ENCODE data around the gene GPX4. TPM values are rescaled to one million over a fixed set of nuclear protein-coding genes. Genes with fewer than 3 reads are reported as not detected.

Gene GPX4
- total RNA-seq, 3 donors from 2014 or later: 126 to 187 (median 144) TPM

DNA sequence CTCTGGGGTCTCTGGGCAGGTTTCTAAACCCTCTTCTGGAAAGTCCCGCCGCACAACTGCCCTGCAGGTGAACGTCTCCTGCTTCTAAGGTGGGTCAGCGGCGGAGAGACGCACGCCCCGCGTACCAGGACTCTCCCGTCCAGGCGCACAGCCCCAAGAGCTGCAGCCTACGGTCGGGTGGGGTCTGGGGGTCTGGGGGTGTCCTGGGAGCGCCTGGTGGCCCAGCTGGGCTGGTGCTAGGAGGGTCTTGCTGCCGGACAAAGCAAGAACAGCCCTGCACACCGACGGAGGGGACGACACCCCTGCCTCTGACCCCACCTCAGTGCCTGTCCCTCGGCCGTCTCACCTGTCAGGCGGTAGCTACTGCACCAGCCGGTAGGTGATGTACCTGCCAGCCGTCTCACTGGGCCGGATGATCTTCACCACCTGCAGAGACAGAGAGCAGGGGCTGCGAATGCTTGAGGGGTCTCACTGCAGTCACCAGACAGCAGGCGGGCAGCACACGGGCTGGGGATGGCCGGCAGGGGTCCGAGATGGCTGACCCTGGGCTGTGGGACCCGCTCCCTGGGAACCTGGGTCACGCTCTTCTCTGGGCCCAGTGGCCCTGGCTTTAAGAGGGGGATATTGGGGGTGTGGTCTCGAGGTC is 14.5 kb upstream of the GPX4 start:
- H3K4me3 ChIP-seq: no peak overlapping the region
- H3K36me3 ChIP-seq (ENCODE audit: low read depth): no peaks in the 10 kb centered on the region
- H3K9me3 ChIP-seq: no peaks in the 10 kb centered on the region
- ATAC-seq (no peak), DNase-seq (no peak)
- intact Hi-C loops (cut with DNase I, micrococcal nuclease): no loop called here
- TF ChIP-seq, protein P1, sequence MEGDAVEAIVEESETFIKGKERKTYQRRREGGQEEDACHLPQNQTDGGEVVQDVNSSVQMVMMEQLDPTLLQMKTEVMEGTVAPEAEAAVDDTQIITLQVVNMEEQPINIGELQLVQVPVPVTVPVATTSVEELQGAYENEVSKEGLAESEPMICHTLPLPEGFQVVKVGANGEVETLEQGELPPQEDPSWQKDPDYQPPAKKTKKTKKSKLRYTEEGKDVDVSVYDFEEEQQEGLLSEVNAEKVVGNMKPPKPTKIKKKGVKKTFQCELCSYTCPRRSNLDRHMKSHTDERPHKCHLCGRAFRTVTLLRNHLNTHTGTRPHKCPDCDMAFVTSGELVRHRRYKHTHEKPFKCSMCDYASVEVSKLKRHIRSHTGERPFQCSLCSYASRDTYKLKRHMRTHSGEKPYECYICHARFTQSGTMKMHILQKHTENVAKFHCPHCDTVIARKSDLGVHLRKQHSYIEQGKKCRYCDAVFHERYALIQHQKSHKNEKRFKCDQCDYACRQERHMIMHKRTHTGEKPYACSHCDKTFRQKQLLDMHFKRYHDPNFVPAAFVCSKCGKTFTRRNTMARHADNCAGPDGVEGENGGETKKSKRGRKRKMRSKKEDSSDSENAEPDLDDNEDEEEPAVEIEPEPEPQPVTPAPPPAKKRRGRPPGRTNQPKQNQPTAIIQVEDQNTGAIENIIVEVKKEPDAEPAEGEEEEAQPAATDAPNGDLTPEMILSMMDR (IDR thresholded peaks at IDR 0.05): no peak
- peaks cover 13% of the 10 kb centered on the region for H3K4me1 ChIP-seq (ENCODE audit: low read depth)

DNA sequence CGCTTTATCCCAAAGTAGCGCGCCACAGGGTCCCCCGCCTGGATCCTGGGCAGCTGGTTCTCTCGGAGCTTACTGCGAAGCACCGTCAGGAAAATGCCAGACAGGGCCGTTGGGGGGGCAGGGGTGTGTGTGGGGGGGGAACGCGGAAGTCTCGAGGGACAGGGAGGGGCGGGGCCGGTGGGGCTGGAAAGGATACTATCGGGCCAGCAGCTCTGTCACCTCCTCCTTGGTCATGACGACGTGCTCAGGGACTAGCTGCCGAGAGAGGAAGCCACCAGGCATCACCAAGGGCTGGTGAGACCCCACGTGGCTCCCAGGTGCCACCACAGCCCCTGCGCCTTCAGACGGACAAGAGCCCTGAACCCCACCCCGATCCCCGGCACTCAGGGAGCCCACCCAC is 13.9 kb upstream of the GPX4 start:
- intact Hi-C loops (cut with DNase I, micrococcal nuclease): no loop called here
- TF ChIP-seq, protein P1 (IDR thresholded peaks at IDR 0.05): no peak
- peaks cover 12% of the 10 kb centered on the region for H3K4me1 ChIP-seq (ENCODE audit: low read depth)
- H3K36me3 ChIP-seq (ENCODE audit: low read depth): no peaks in the 10 kb centered on the region
- no peaks in the 10 kb centered on the region for H3K9me3 ChIP-seq
- H3K4me3 ChIP-seq: no peak overlapping the region
- no peak for DNase-seq
- ATAC-seq: no peak

DNA sequence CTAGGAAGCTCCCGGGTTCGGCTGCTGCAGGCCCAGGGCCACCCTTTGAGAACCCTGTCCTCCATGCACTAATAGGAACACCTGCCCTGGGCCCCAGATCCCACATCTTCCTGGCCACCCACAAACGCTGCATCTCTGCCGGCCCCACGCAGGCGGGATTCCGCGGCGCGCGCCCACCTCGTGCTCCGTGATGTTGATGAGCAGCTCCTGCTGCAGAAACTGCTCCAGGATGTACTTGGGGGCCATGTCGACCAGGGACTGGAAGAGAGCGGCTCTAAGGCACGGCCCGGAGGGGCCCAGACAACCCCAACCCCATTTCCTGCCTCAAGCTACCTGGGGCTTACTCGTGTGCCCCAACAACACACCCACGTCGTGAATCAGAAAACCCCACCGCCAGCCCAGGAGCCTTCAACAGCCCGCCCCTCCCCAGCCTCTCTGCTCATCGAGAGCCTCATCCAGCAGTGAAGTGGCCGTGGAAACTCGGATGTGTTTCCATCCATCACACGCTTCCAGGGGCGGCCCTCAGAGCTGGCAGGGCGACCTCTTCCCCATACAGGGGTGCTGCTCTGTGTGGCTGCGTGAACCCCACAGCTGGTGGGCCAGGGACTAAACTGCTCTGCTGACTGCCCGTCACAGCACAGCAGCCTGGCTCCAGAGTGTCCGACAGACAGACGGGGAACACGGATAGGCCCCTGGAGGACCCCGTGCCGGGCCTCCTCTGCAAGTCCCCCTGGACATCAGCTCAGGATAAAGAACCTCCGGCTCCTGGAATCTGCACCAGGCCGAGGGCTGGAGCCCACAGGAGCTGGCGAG is 12.9 kb upstream of the GPX4 start:
- no peaks in the 10 kb centered on the region for H3K36me3 ChIP-seq (ENCODE audit: low read depth)
- ATAC-seq (no peak), DNase-seq (peak in 1 of 3 donors; percentile 52)
- no peaks in the 10 kb centered on the region for H3K9me3 ChIP-seq
- H3K4me1 ChIP-seq (ENCODE audit: low read depth): peaks cover 18% of the 10 kb centered on the region
- TF ChIP-seq, protein P1 (IDR thresholded peaks at IDR 0.05): no peak
- H3K4me3 ChIP-seq: no peak overlapping the region
- intact Hi-C loops (cut with DNase I, micrococcal nuclease): no loop called here

DNA sequence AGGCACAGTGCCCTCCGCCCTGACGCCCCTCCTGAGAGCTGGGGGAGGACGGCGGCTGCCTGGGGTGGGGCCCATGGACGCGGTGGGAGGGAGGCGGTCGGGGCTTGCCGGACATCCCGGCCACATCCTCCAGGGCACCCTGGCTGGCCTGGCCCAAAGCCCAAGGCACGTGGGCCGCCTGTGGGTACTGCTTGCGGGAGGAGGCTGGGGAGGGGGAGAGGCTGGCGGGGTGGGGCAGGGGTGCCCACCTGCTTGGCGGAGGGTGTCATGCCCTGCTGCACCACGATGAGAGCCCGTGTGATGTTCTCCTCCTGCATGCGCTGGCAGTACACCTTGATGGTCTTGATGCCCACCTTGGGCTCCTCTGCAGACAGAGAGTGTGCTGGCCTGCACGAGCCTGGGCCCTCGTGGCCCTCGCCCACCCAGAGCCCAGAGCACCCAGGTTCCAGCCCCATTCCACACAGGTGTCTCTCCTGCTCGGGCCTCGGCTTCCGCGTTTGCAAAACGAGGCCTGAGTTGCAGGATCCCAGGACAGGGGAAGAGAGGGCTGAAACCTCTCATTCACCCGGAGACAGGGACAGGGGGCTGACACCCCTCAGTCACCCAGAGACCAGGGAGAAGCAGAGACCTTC is 12.1 kb upstream of the GPX4 start:
- ATAC-seq (no peak), DNase-seq (peak in 1 of 3 donors; percentile 53)
- TF ChIP-seq, protein P1 (IDR thresholded peaks at IDR 0.05): no peak
- H3K4me3 ChIP-seq: no peak overlapping the region
- no peaks in the 10 kb centered on the region for H3K36me3 ChIP-seq (ENCODE audit: low read depth)
- intact Hi-C loops (cut with DNase I, micrococcal nuclease): no loop called here
- H3K9me3 ChIP-seq: no peaks in the 10 kb centered on the region
- H3K4me1 ChIP-seq (ENCODE audit: low read depth): peaks cover 18% of the 10 kb centered on the region

DNA sequence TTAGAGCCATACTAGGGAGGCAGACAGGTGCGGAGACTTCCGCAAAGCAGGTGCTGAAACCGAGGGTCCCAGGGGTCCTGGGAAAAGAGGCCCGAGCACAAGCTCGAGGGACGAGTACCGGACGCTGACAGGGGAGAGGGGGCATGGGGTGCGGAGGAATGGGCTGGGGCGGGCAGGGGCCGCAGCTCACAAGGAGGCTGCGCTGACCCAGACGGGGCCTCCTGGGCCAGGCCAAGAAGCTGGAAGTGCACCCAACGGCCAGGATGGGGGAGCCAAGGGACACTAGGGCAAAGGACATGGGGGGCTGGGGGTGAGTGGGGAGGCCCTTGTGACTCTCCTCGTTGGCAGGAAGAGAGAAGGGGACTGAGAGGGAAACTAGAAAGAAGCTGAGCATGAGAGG is 10.5 kb upstream of the GPX4 start:
- ATAC-seq (no peak), DNase-seq (no peak)
- H3K4me3 ChIP-seq: no peak overlapping the region
- intact Hi-C loops (cut with DNase I, micrococcal nuclease): no loop called here
- no peaks in the 10 kb centered on the region for H3K9me3 ChIP-seq
- no peaks in the 10 kb centered on the region for H3K36me3 ChIP-seq (ENCODE audit: low read depth)
- H3K4me1 ChIP-seq (ENCODE audit: low read depth): peaks cover 24% of the 10 kb centered on the region
- TF ChIP-seq, protein P1 (IDR thresholded peaks at IDR 0.05): no peak

All from mucosa of descending colon (tissue), 3 donors.